A549 (cell line): ENCODE measurements around the gene RXFP2. TPM values are rescaled to one million over a fixed set of nuclear protein-coding genes. Genes with fewer than 3 reads are reported as not detected.

Experiments
- ATAC-seq, 2 experiments: fragments of 200-7000 bp in 1 of 2; fragments of >200 bp in 1 of 2; cut with Nextera tagmentation in 1 of 2; cut with Tn5 transposase in 1 of 2; 3 replicates each; pipeline versions ENCODE4 v1.8.0 to v1.9.1; 2018 to 2020; ENCODE audit warnings: mild to moderate bottlenecking in 1 of 2, moderate library complexity in 1 of 2
- CTCF ChIA-PET: fragments of 300-600 bp; sonication (Branson Sonifier 250); formaldehyde crosslinking; extraction: SDS; loops from one replicate; lab custom pipeline; 2021; ENCODE audit warnings: antibody characterized with exemption, inconsistent platforms; lab: Yijun Ruan, JAX
- POLR2A ChIA-PET: fragments of 350-600 bp; formaldehyde crosslinking; extraction: SDS; loops from one replicate; lab custom pipeline; 2021; ENCODE audit warnings: antibody characterized with exemption, inconsistent platforms; lab: Yijun Ruan, JAX
- DNase-seq, 2 experiments: peaks; one replicate each; pipeline versions ENCODE4 v3.0.0 to v3.0.0-alpha.2; 2011 to 2016; ENCODE audit warnings: low read depth in 1 of 2, low spot score in 1 of 2
- FAIRE-seq: peaks from 2 replicates; lab custom pipeline; 2011; peaks lifted over from hg19 to GRCh38; lab: Jason Lieb, UNC
- H3K27ac ChIP-seq, 2 experiments: fragments of >200 bp; sonication (Bioruptor Twin); formaldehyde crosslinking; 3 replicates each; pipeline ENCODE4 v1.5.1; 2016 to 2017
- H3K4me1 ChIP-seq: fragments of >200 bp; sonication (Bioruptor Twin); formaldehyde crosslinking; 3 replicates; pipeline ENCODE4 v1.6.1; 2016
- H3K4me2 ChIP-seq: fragments of >200 bp; sonication (Bioruptor Twin); formaldehyde crosslinking; 3 replicates; pipeline ENCODE4 v1.6.1; 2016
- H3K4me3 ChIP-seq: fragments of >200 bp; sonication (Bioruptor Twin); formaldehyde crosslinking; 3 replicates; pipeline ENCODE4 v1.5.1; 2016
- H3K9me3 ChIP-seq: fragments of >200 bp; sonication (Bioruptor Twin); formaldehyde crosslinking; 3 replicates; pipeline ENCODE4 v1.6.1; 2016
- BHLHE40 ChIP-seq: IDR thresholded peaks from 2 replicates; pipeline ENCODE4 v1.6.1; 2012; ENCODE audit warnings: low read depth, low read length, inconsistent platforms
- CHD4 ChIP-seq: fragments of 200-600 bp; sonication (generic); IDR thresholded peaks from 2 replicates; pipeline ENCODE4 v1.6.1; 2016; ENCODE audit warnings: antibody characterized with exemption, mild to moderate bottlenecking, borderline replicate concordance
- EHF ChIP-seq: fragments of 250-450 bp; sonication (Bioruptor Pico); IDR thresholded peaks from 2 replicates; pipeline ENCODE4 v1.5.0; 2020; ENCODE audit warnings: mild to moderate bottlenecking
- EHMT2 ChIP-seq: fragments of 200-600 bp; sonication (generic); IDR thresholded peaks from 2 replicates; pipeline ENCODE4 v1.6.1; 2016; ENCODE audit warnings: antibody characterized with exemption, low read depth, mild to moderate bottlenecking, moderate library complexity
- ESRRA ChIP-seq: fragments of 150-350 bp; IDR thresholded peaks from 2 replicates; pipeline ENCODE4 v1.6.1; 2014; ENCODE audit warnings: mild to moderate bottlenecking, low read length, borderline replicate concordance
- FOSL2 ChIP-seq, 2 experiments: fragments of 450-650 bp in 1 of 2; fragments of >200 bp in 1 of 2; sonication (Bioruptor Twin) in 1 of 2; formaldehyde crosslinking; IDR thresholded peaks; 2 replicates each; pipeline versions ENCODE4 v1.5.0 to v1.6.1; 2016 to 2020; ENCODE audit warnings: mild to moderate bottlenecking in 1 of 2, moderate library complexity in 1 of 2
- HDAC2 ChIP-seq: fragments of 200-600 bp; sonication (generic); IDR thresholded peaks from 2 replicates; pipeline ENCODE4 v1.6.1; 2016
- HES2 ChIP-seq: fragments of >200 bp; sonication (Bioruptor Twin); formaldehyde crosslinking; IDR thresholded peaks from 2 replicates; pipeline ENCODE4 v1.6.1; 2016
- HMGXB4 ChIP-seq: fragments of 250-450 bp; sonication (Bioruptor Pico); IDR thresholded peaks from 2 replicates; pipeline ENCODE4 v1.5.0; 2021; ENCODE audit warnings: mild to moderate bottlenecking, moderate library complexity, borderline replicate concordance
- HOXB13 ChIP-seq: fragments of 250-450 bp; sonication (Bioruptor Pico); IDR thresholded peaks from 2 replicates; pipeline ENCODE4 v1.5.0; 2020; ENCODE audit warnings: low read depth, mild to moderate bottlenecking, moderate library complexity
- JUN ChIP-seq, 2 experiments: fragments of >200 bp; sonication (Bioruptor Twin); formaldehyde crosslinking; IDR thresholded peaks; 2 replicates in 1 of 2; 3 replicates in 1 of 2; pipeline ENCODE4 v1.6.1; 2016 to 2017
- KDM5A ChIP-seq: fragments of 200-600 bp; sonication (generic); IDR thresholded peaks from 2 replicates; pipeline ENCODE4 v1.6.1; 2016; ENCODE audit warnings: antibody characterized with exemption, mild to moderate bottlenecking
- MAFK ChIP-seq: fragments of 450-650 bp; IDR thresholded peaks from 2 replicates; pipeline ENCODE4 v1.6.1; 2014; ENCODE audit not compliant: partially characterized antibody
- MYC ChIP-seq: IDR thresholded peaks from 2 replicates; pipeline ENCODE4 v1.6.1; 2012; ENCODE audit warnings: mild to moderate bottlenecking, inconsistent platforms, low read length, improper control_type of control experiment, borderline replicate concordance
- NFE2L2 ChIP-seq: fragments of 150-350 bp; conservative IDR thresholded peaks from 2 replicates; pipeline ENCODE4 v1.6.1; 2014; ENCODE audit warnings: low read length
- RFX5 ChIP-seq: fragments of 450-650 bp; IDR thresholded peaks from 2 replicates; pipeline ENCODE4 v1.7.1; 2014; ENCODE audit warnings: antibody characterized with exemption, mild to moderate bottlenecking, moderate library complexity
- SREBF2 ChIP-seq: fragments of 450-650 bp; IDR thresholded peaks from 2 replicates; pipeline ENCODE4 v1.6.1; 2014; ENCODE audit warnings: mild to moderate bottlenecking, moderate library complexity
- USF2 ChIP-seq: fragments of 450-650 bp; IDR thresholded peaks from 2 replicates; pipeline ENCODE4 v1.6.1; 2014; ENCODE audit warnings: antibody characterized with exemption
- ZC3H11A ChIP-seq: fragments of 450-650 bp; IDR thresholded peaks from 2 replicates; pipeline ENCODE4 v1.6.1; 2014; ENCODE audit warnings: antibody characterized with exemption, mild to moderate bottlenecking
- ZFP36 ChIP-seq: fragments of 450-650 bp; IDR thresholded peaks from 2 replicates; pipeline ENCODE4 v1.6.1; 2014; ENCODE audit warnings: borderline replicate concordance; ENCODE audit not compliant: partially characterized antibody
- ZNF302 ChIP-seq: fragments of 250-450 bp; sonication (Bioruptor Pico); IDR thresholded peaks from 2 replicates; pipeline ENCODE4 v1.9.0; 2021; ENCODE audit warnings: inconsistent platforms, mild to moderate bottlenecking, moderate library complexity
- WGBS: methylation state at CpG from one replicate; pipeline ENCODE4 v1.1.6; 2017; ENCODE audit errors: missing lambda C conversion rate; 5-methylcytosine and 5-hydroxymethylcytosine counted together
- polyA plus RNA-seq, 4 experiments: library from polyadenylated mRNA; depleted of rRNA in 3 of 4; stranded (reverse); fragments of >200 nt; fragmentation: RNase III in 1 of 4; extraction: RNeasy Plus Mini Kit Qiagen cat#74134 plus additional on column Dnase treatment in 1 of 4; gene quantifications; 2 replicates in 3 of 4; 3 replicates in 1 of 4; pipeline ENCODE4 v1.2.3, GENCODE V29; 2011 to 2017

The RXFP2 gene
- polyA plus RNA-seq, 2 of the 4 experiments (the other 2 are of a cell fraction): not detected

- TF ChIP-seq BHLHE40 (no peak), USF2 (no peak), NFE2L2 (no peak)
These were observed 25.2 kb downstream of the RXFP2 start (continued) for GRCh38 chr13:31764556-31764955.

- CTCF ChIA-PET: no interaction called here
These were observed 25.9 kb downstream of the RXFP2 start for GRCh38 chr13:31765138-31765785.

GRCh38 chr13:31767175-31767900, 28.0 kb downstream of the RXFP2 start:
- ATAC-seq: no peak
- CTCF ChIA-PET: interaction anchor here (0.6 kb wide), 1 partner anchor 22 kb away, joined by 3 read pairs; no protein-coding TSS in a partner anchor
- no peak overlapping the region for H3K27ac ChIP-seq
- no peak overlapping the region for H3K4me2 ChIP-seq
- H3K4me1 ChIP-seq: no peaks in the 10 kb centered on the region
- no peak for DNase-seq
- TF ChIP-seq ZFP36: no peak
- no peak for TF ChIP-seq RFX5
- TF ChIP-seq, all 56 proteins: peak for 0
- no peaks in the 10 kb centered on the region for H3K9me3 ChIP-seq
- under 1% methylated on average over 4 of the region's 4 CpGs for WGBS
- FAIRE-seq: no peak
- H3K4me3 ChIP-seq: no peak overlapping the region
- POLR2A ChIA-PET: no interaction called here

More at GRCh38 chr13:31765138-31765785, 25.9 kb downstream of the RXFP2 start:
- no peak for DNase-seq
- H3K4me1 ChIP-seq: no peaks in the 10 kb centered on the region
- H3K4me3 ChIP-seq: no peak overlapping the region
- no peak for FAIRE-seq
- POLR2A ChIA-PET: no interaction called here
- TF ChIP-seq EHF (CRISPR knock-in tag) (no peak), MYC (no peak), KDM5A (no peak), HMGXB4 (CRISPR knock-in tag) (no peak), HOXB13 (no peak), ZNF302 (CRISPR knock-in tag) (no peak), HDAC2 (no peak), EHMT2 (no peak), ZFP36 (no peak), CHD4 (no peak), ESRRA (no peak), ZC3H11A (no peak), MAFK (no peak), SREBF2 (no peak), HES2 (no peak), FOSL2 (IDR thresholded peaks at IDR 0.05) (no peak), FOSL2 (CRISPR knock-in tag; IDR thresholded peaks at IDR 0.05) (no peak), JUN (IDR thresholded peaks at IDR 0.05) (no peak), NFE2L2 (no peak)
- H3K4me2 ChIP-seq: no peak overlapping the region
- no peaks in the 10 kb centered on the region for H3K9me3 ChIP-seq
- no peak overlapping the region for H3K27ac ChIP-seq
- ATAC-seq: no peak
- WGBS: 2% methylated on average over 2 of the region's 2 CpGs
